Measurements from ENCODE around the gene TTLL3.
"Not testable (repeated sequence)": the region's sequence is repeated elsewhere in the genome, so short reads cannot be mapped to it uniquely, and the experiment has no call there.

TTLL3 gene

GRCh38 chr3:9809615-9810432, at the start of gene TTLL3:
TTLL3 (plus strand) TSS chr3:9810262; CDS start chr3:9810662, 400 bp downstream.
- Mint-ChIP-seq H3K27ac (peak within 1 kb of the TSS; percentile 94), H3K36me3 (ENCODE audit: low read depth) (peaks cover 78% of the 10 kb centered on the region), H3K4me3 (peak within 1 kb of the TSS; percentile 80), H3K9me3 (no peaks in the 10 kb centered on the region), H3K27me3 (no peaks in the 10 kb centered on the region), H3K4me1 (ENCODE audit: low read depth) (peaks cover 41% of the 10 kb centered on the region)
- peak; percentile 73 for DNase-seq

- no peak for DNase-seq
- H3K27ac Mint-ChIP-seq = no peak overlapping the region
- no peaks in the 10 kb centered on the region for H3K27me3 Mint-ChIP-seq
- H3K9me3 Mint-ChIP-seq = no peaks in the 10 kb centered on the region
- peaks cover 10% of the 10 kb centered on the region for H3K4me1 Mint-ChIP-seq (ENCODE audit: low read depth)
- peaks cover 87% of the 10 kb centered on the region for H3K36me3 Mint-ChIP-seq (ENCODE audit: low read depth)
- no peak overlapping the region for H3K4me3 Mint-ChIP-seq
These were observed 49.1 kb upstream of the TTLL3 start for GRCh38 chr3:9760779-9761505.

GRCh38 chr3:9761919-9762318, 48.1 kb upstream of the TTLL3 start:
- H3K4me3 Mint-ChIP-seq = no peak overlapping the region
- peaks cover 12% of the 10 kb centered on the region for H3K4me1 Mint-ChIP-seq (ENCODE audit: low read depth)
- H3K36me3 Mint-ChIP-seq (ENCODE audit: low read depth) = peaks cover 85% of the 10 kb centered on the region
- no peak for DNase-seq
- no peaks in the 10 kb centered on the region for H3K27me3 Mint-ChIP-seq
- no peak overlapping the region for H3K27ac Mint-ChIP-seq
- no peaks in the 10 kb centered on the region for H3K9me3 Mint-ChIP-seq

GRCh38 chr3:9762871-9763270, 47.2 kb upstream of the TTLL3 start:
- Mint-ChIP-seq H3K27me3 (no peaks in the 10 kb centered on the region), H3K27ac (no peak overlapping the region), H3K4me1 (ENCODE audit: low read depth) (peaks cover 21% of the 10 kb centered on the region), H3K4me3 (no peak overlapping the region), H3K9me3 (no peaks in the 10 kb centered on the region), H3K36me3 (ENCODE audit: low read depth) (peaks cover 86% of the 10 kb centered on the region)
- DNase-seq = no peak

GRCh38 chr3:9765865-9766264, 44.2 kb upstream of the TTLL3 start:
- Mint-ChIP-seq H3K27me3 (no peaks in the 10 kb centered on the region), H3K9me3 (no peaks in the 10 kb centered on the region), H3K36me3 (ENCODE audit: low read depth) (peaks cover 65% of the 10 kb centered on the region), H3K27ac (no peak overlapping the region), H3K4me3 (no peak overlapping the region), H3K4me1 (ENCODE audit: low read depth) (peaks cover 44% of the 10 kb centered on the region)
- DNase-seq = no peak

GRCh38 chr3:9767418-9767817, 42.6 kb upstream of the TTLL3 start:
- Mint-ChIP-seq H3K4me1 (ENCODE audit: low read depth) (peaks cover 41% of the 10 kb centered on the region), H3K27me3 (no peaks in the 10 kb centered on the region), H3K4me3 (no peak overlapping the region), H3K36me3 (ENCODE audit: low read depth) (peaks cover 49% of the 10 kb centered on the region), H3K27ac (peak overlapping the region; percentile 50), H3K9me3 (no peaks in the 10 kb centered on the region)
- no peak for DNase-seq

- Mint-ChIP-seq H3K27me3 (no peaks in the 10 kb centered on the region), H3K4me1 (ENCODE audit: low read depth) (peaks cover 41% of the 10 kb centered on the region), H3K4me3 (peak overlapping the region; percentile 85), H3K36me3 (ENCODE audit: low read depth) (peaks cover 41% of the 10 kb centered on the region), H3K9me3 (no peaks in the 10 kb centered on the region), H3K27ac (no peak overlapping the region)
- DNase-seq = no peak
These were observed 41.8 kb upstream of the TTLL3 start for GRCh38 chr3:9768141-9768775.

GRCh38 chr3:9769012-9769411, 41.0 kb upstream of the TTLL3 start:
- no peak for DNase-seq
- no peaks in the 10 kb centered on the region for H3K27me3 Mint-ChIP-seq
- peak overlapping the region; percentile 85 for H3K4me3 Mint-ChIP-seq
- peak overlapping the region; percentile 81 for H3K27ac Mint-ChIP-seq
- H3K9me3 Mint-ChIP-seq = no peaks in the 10 kb centered on the region
- H3K4me1 Mint-ChIP-seq (ENCODE audit: low read depth) = peaks cover 41% of the 10 kb centered on the region
- H3K36me3 Mint-ChIP-seq (ENCODE audit: low read depth) = peaks cover 39% of the 10 kb centered on the region

- H3K27ac Mint-ChIP-seq = peak within 1 kb of the TSS; percentile 81
- H3K36me3 Mint-ChIP-seq (ENCODE audit: low read depth) = peaks cover 35% of the 10 kb centered on the region
- H3K9me3 Mint-ChIP-seq = no peaks in the 10 kb centered on the region
- H3K27me3 Mint-ChIP-seq = no peaks in the 10 kb centered on the region
- peak within 1 kb of the TSS; percentile 85 for H3K4me3 Mint-ChIP-seq
- peaks cover 40% of the 10 kb centered on the region for H3K4me1 Mint-ChIP-seq (ENCODE audit: low read depth)
- peak; percentile 82 for DNase-seq
These were observed 40.4 kb upstream of the TTLL3 start, which contains the start of gene CAMK1 for GRCh38 chr3:9769426-9770275. CAMK1 (minus strand) TSS chr3:9769947; CDS start chr3:9767749, 2,198 bp downstream.

GRCh38 chr3:9770276-9770812, 39.7 kb upstream of the TTLL3 start:
- Mint-ChIP-seq H3K4me1 (ENCODE audit: low read depth) (peaks cover 39% of the 10 kb centered on the region), H3K36me3 (ENCODE audit: low read depth) (peaks cover 28% of the 10 kb centered on the region), H3K27me3 (no peaks in the 10 kb centered on the region), H3K27ac (peak overlapping the region; percentile 77), H3K4me3 (peak overlapping the region; percentile 85), H3K9me3 (no peaks in the 10 kb centered on the region)
- DNase-seq = no peak

GRCh38 chr3:9771007-9771406, 39.1 kb upstream of the TTLL3 start:
- Mint-ChIP-seq H3K36me3 (ENCODE audit: low read depth) (peaks cover 21% of the 10 kb centered on the region), H3K4me1 (ENCODE audit: low read depth) (peaks cover 41% of the 10 kb centered on the region), H3K4me3 (peak overlapping the region; percentile 85)
- H3K27ac Mint-ChIP-seq, H3K9me3 Mint-ChIP-seq, DNase-seq, H3K27me3 Mint-ChIP-seq: not testable (repeated sequence)

GRCh38 chr3:9776896-9777693, 33.0 kb upstream of the TTLL3 start:
- Mint-ChIP-seq H3K4me3 (peak overlapping the region; percentile 58), H3K27me3 (no peaks in the 10 kb centered on the region), H3K9me3 (peaks cover 2% of the 10 kb centered on the region), H3K36me3 (ENCODE audit: low read depth) (peaks cover 34% of the 10 kb centered on the region), H3K4me1 (ENCODE audit: low read depth) (peaks cover 62% of the 10 kb centered on the region), H3K27ac (peak overlapping the region; percentile 91)
- no peak for DNase-seq

- no peak for DNase-seq
- Mint-ChIP-seq H3K4me3 (peak overlapping the region; percentile 58), H3K27ac (peak overlapping the region; percentile 91), H3K9me3 (peaks cover 2% of the 10 kb centered on the region), H3K36me3 (ENCODE audit: low read depth) (peaks cover 39% of the 10 kb centered on the region), H3K4me1 (ENCODE audit: low read depth) (peaks cover 66% of the 10 kb centered on the region), H3K27me3 (no peaks in the 10 kb centered on the region)
These were observed 32.4 kb upstream of the TTLL3 start for GRCh38 chr3:9777694-9778021.
